ENCODE results near the gene PHF2.

DNA sequence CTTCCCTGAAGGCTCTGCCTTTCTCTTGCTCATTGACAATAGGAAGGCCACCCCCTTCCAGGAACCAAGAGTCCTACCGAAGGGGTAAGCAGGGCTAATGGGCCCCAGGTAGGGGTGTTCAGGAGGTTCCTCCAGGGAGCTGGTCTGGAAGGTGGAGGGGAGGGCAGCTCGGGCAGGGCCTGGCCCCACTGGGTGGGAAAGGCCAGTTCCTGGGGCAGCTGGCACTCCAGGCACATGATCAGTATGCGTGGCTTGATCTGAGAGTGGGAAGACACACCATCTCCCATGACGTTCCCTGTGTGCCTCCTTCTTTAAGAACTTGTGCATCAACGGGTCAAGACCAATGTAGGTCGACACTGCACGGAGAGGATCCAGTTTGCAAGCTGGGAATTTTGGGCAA, 149.8 kb downstream of the PHF2 start:
- TF ChIP-seq, protein P1, sequence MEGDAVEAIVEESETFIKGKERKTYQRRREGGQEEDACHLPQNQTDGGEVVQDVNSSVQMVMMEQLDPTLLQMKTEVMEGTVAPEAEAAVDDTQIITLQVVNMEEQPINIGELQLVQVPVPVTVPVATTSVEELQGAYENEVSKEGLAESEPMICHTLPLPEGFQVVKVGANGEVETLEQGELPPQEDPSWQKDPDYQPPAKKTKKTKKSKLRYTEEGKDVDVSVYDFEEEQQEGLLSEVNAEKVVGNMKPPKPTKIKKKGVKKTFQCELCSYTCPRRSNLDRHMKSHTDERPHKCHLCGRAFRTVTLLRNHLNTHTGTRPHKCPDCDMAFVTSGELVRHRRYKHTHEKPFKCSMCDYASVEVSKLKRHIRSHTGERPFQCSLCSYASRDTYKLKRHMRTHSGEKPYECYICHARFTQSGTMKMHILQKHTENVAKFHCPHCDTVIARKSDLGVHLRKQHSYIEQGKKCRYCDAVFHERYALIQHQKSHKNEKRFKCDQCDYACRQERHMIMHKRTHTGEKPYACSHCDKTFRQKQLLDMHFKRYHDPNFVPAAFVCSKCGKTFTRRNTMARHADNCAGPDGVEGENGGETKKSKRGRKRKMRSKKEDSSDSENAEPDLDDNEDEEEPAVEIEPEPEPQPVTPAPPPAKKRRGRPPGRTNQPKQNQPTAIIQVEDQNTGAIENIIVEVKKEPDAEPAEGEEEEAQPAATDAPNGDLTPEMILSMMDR (IDR thresholded peaks at IDR 0.05), result no peak
- no peak for TF ChIP-seq POLR2AphosphoS5 (IDR thresholded peaks at IDR 0.05)
- TF ChIP-seq POLR2A (IDR thresholded peaks at IDR 0.05), result no peak
- TF ChIP-seq EP300 (IDR thresholded peaks at IDR 0.05), result no peak

All from sigmoid colon (tissue), 4 donors.